Endothelial cell of umbilical vein (primary cell): ENCODE results near the gene C17orf114.
"Not testable (repeated sequence)": the region's sequence is repeated elsewhere in the genome, so short reads cannot be mapped to it uniquely, and the experiment has no call there.

Experiments
- BruUV-seq: library from RNA; stranded (reverse); fragments of 400-500 nt; replicated peaks from 2 replicates; lab custom pipeline; 2021; lab: Mats Ljungman, UMichigan
- CTCF ChIA-PET: fragments of 300-600, 350-600 bp; sonication (Branson Sonifier 250); formaldehyde crosslinking; loops from one replicate; lab custom pipeline; 2021; ENCODE audit warnings: antibody characterized with exemption, inconsistent platforms; lab: Charles Lee
- POLR2A ChIA-PET: fragments of 300-600, 350-600 bp; sonication (Branson Sonifier 250); formaldehyde crosslinking; loops from one replicate; lab custom pipeline; 2021; ENCODE audit warnings: antibody characterized with exemption, inconsistent platforms; lab: Charles Lee
- DNase-seq: peaks from one replicate; pipeline ENCODE4 v3.0.0-alpha.2; 2011; ENCODE audit warnings: low read depth, low spot score
- FAIRE-seq: peaks from 2 replicates; lab custom pipeline; 2011; peaks lifted over from hg19 to GRCh38; lab: Jason Lieb, UNC
- H2AFZ ChIP-seq: 2 replicates; pipeline ENCODE4 v1.6.0; 2012; ENCODE audit warnings: low read depth, low read length, control low read depth, inconsistent platforms
- H3K27ac ChIP-seq: 2 replicates; pipeline ENCODE4 v1.5.1; 2011; ENCODE audit warnings: low read depth, mild to moderate bottlenecking, control low read depth, low read length, moderate library complexity; ENCODE audit not compliant: insufficient read depth
- H3K27me3 ChIP-seq, 2 experiments: 2 replicates each; pipeline versions ENCODE4 v1.6.0 to v1.6.1; 2011; ENCODE audit warnings: low read length in 2 of 2, mixed read lengths in 1 of 2; ENCODE audit not compliant: control insufficient read depth in 2 of 2, insufficient read depth in 2 of 2
- H3K36me3 ChIP-seq, 2 experiments: 2 replicates in 1 of 2; 3 replicates in 1 of 2; pipeline ENCODE4 v1.5.1; 2011; ENCODE audit warnings: low read length in 2 of 2, mild to moderate bottlenecking in 1 of 2, moderate library complexity in 1 of 2; ENCODE audit not compliant: control insufficient read depth in 2 of 2, insufficient read depth in 2 of 2; ENCODE audit errors: extremely low read depth in 1 of 2
- H3K4me1 ChIP-seq: 3 replicates; pipeline ENCODE4 v1.5.1; 2011; ENCODE audit warnings: mild to moderate bottlenecking, low read length; ENCODE audit not compliant: control insufficient read depth, insufficient read depth; ENCODE audit errors: extremely low read depth
- H3K4me2 ChIP-seq: 2 replicates; pipeline ENCODE4 v1.6.1; 2011; ENCODE audit warnings: low read length, control low read depth, mixed read lengths; ENCODE audit not compliant: insufficient read depth
- H3K4me3 ChIP-seq, 3 experiments: fragments of 200-600 bp in 1 of 3; sonication (generic), shearing (Covaris generic) in 1 of 3; replicated peaks in 1 of 3; 2 replicates each; pipeline ENCODE4 v1.5.1; 2011 to 2016; ENCODE audit warnings: control low read depth in 3 of 3, low read length in 3 of 3, mild to moderate bottlenecking in 2 of 3, inconsistent platforms in 1 of 3, low read depth in 1 of 3, moderate library complexity in 1 of 3; ENCODE audit not compliant: insufficient read depth in 1 of 3
- H3K79me2 ChIP-seq: 2 replicates; pipeline ENCODE4 v1.6.0; 2012; ENCODE audit warnings: low read length, inconsistent platforms; ENCODE audit not compliant: control insufficient read depth, insufficient read depth
- H3K9ac ChIP-seq: replicated peaks from 2 replicates; pipeline ENCODE3; 2011; ENCODE audit warnings: low read length, control low read depth; ENCODE audit not compliant: insufficient read depth; ENCODE audit errors: extremely low read depth
- H3K9me1 ChIP-seq: replicated peaks from 3 replicates; pipeline ENCODE4 v1.6.0; 2011; ENCODE audit warnings: mild to moderate bottlenecking, low read length; ENCODE audit not compliant: control insufficient read depth, insufficient read depth; ENCODE audit errors: extremely low read depth
- H3K9me3 ChIP-seq: replicated peaks from 2 replicates; pipeline ENCODE4 v1.5.1; 2012; ENCODE audit warnings: low read length, inconsistent platforms; ENCODE audit not compliant: control insufficient read depth, insufficient read depth
- H4K20me1 ChIP-seq: replicated peaks from 2 replicates; pipeline ENCODE3; 2011; ENCODE audit warnings: mild to moderate bottlenecking, low read length; ENCODE audit not compliant: control insufficient read depth, insufficient read depth; ENCODE audit errors: extremely low read depth
- EZH2 ChIP-seq: IDR thresholded peaks from 2 replicates; pipeline ENCODE4 v1.6.1; 2012; ENCODE audit warnings: borderline replicate concordance, low read depth, mild to moderate bottlenecking, moderate library complexity, low read length, inconsistent platforms; ENCODE audit not compliant: severe bottlenecking
- POLR2A ChIP-seq: IDR thresholded peaks from 2 replicates; pipeline ENCODE4 v1.6.1; 2012; ENCODE audit warnings: low read depth, mild to moderate bottlenecking, control low read depth, low read length
- POLR2AphosphoS5 ChIP-seq: IDR thresholded peaks from 2 replicates; pipeline ENCODE4 v1.6.1; 2012; ENCODE audit warnings: low read depth, mild to moderate bottlenecking, control low read depth, low read length, moderate library complexity; ENCODE audit not compliant: insufficient read depth
- dilution Hi-C: fragments of 300-500 bp; cut with MboI; formaldehyde crosslinking; loops from one replicate; pipeline ENCODE4 v1.15.0; 2019; ENCODE audit warnings: low sequenced_read_pairs; ENCODE audit not compliant: extremely low pct_ligation_motif_present
- intact Hi-C: fragments of 100-400 bp; cut with micrococcal nuclease; formaldehyde crosslinking; loops from one replicate; pipeline ENCODE4 v1.10.0; 2022

Gene C17orf114

DNA sequence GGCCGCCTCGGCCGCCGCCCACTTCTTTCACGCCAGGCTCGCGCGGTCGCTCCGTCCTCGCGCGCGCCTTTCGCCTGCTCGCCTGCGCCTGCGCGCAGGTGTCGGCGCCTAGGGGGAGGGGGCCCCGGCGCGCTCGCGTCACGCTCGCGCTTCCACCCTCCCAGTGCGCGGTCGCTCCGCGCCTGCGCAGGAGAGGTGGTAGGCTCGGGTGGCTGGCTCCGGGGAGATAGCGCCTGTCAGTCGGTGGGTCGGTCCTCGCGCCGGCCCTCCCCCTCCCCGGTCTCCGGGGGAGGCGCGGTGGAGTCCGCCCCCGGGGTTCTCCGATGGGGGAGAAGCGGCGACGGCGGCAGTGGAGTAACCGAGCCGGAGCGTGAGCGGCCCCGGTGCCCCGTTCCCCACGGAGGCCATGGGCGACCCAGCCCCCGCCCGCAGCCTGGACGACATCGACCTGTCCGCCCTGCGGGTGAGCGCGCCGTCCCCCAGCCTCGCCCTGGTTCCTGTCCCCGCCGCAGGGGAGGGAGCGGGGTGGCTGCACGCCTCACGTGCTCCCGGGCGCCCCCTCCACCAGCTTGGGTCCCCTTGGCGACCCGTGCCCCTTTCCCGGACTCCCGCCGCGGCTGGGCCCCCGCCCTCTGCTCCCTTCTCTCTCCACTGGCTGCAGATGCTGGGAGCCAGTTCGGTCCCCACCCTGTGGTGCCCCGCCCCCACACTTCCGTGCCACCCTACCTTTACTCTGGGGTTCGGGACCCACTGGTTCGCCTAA, 31.2 kb upstream of the C17orf114 start, which contains the start of gene MINK1:
Gene MINK1 (plus strand): TSS at position 163 of the 763 bp plus-strand sequence. CDS start 244 bp downstream, at position 407.
- Histone ChIP-seq H3K27me3 (no peaks in the 10 kb centered on the region), H3K36me3 (peaks cover 0 to 6% of the 10 kb centered on the region in 2 experiments), H3K9me3 (no peaks in the 10 kb centered on the region), H3K4me2 (peak within 1 kb of the TSS; percentile 86), H2AFZ (peak within 1 kb of the TSS; percentile 82), H4K20me1 (no peaks in the 10 kb centered on the region), H3K79me2 (peaks cover 41% of the 10 kb centered on the region), H3K4me1 (peaks cover 12% of the 10 kb centered on the region), H3K4me3 (peak within 1 kb of the TSS; percentile 67 to 79 (median 77)), H3K9ac (peak within 1 kb of the TSS; percentile 90), H3K9me1 (no peaks in the 10 kb centered on the region), H3K27ac (peak within 1 kb of the TSS; percentile 73)
- intact Hi-C loops (no loop called here), dilution Hi-C loops (no loop called here)
- DNase-seq: peak; percentile 96
- BruUV-seq: no TSS peak
- peak; percentile 86 for FAIRE-seq
- ChIA-PET POLR2A (no interaction called here), CTCF (interaction anchor here (0.9 to 2.1 kb wide), 5 partner anchors 13 to 123 kb away, joined by 3 to 8 read pairs (median 4); partner anchors contain the start of gene ARRB2)
- no peak for TF ChIP-seq EZH2
- peak; percentile 79 for TF ChIP-seq POLR2A
- TF ChIP-seq POLR2AphosphoS5: peak; percentile 76

- H3K27me3 ChIP-seq, dilution Hi-C loops, H3K36me3 ChIP-seq, intact Hi-C loops, POLR2A ChIA-PET, H3K9me1 ChIP-seq, H4K20me1 ChIP-seq, H3K9me3 ChIP-seq, DNase-seq, FAIRE-seq, BruUV-seq: not testable (repeated sequence)
- Histone ChIP-seq H3K4me1 (peaks cover 12% of the 10 kb centered on the region), H2AFZ (peak overlapping the region; percentile 82), H3K4me3 (peak overlapping the region in 2 of 3 experiments; percentile 26 to 79), H3K79me2 (peaks cover 35% of the 10 kb centered on the region), H3K27ac (peak overlapping the region; percentile 73), H3K4me2 (peak overlapping the region; percentile 65), H3K9ac (peak overlapping the region; percentile 90)
- CTCF ChIA-PET: interaction anchor here (0.9 to 2.1 kb wide), 3 partner anchors 14 to 123 kb away, joined by 3 to 8 read pairs (median 4); partner anchors contain the start of gene ARRB2
Measured at GRCh38 chr17:4832829-4833177, 30.7 kb upstream of the C17orf114 start.
